BJ (cell line): ENCODE results near the gene MYO15B. TPM values are rescaled to one million over a fixed set of nuclear protein-coding genes. Genes with fewer than 3 reads are reported as not detected.
A peak's percentile ranks its signal among the peaks of the same experiment; 100 is the strongest.

Experiments
- CTCF ChIA-PET: fragments of 350-600 bp; formaldehyde crosslinking; extraction: SDS; loops from one replicate; lab custom pipeline; 2021; ENCODE audit warnings: antibody characterized with exemption, inconsistent platforms; lab: Yijun Ruan, JAX
- POLR2A ChIA-PET: fragments of 300-600 bp; sonication (Branson Sonifier 250); formaldehyde crosslinking; extraction: SDS; loops from one replicate; lab custom pipeline; 2021; ENCODE audit warnings: antibody characterized with exemption; lab: Charles Lee
- DNase-seq: peaks from one replicate; pipeline ENCODE4 v3.0.0-alpha.2; 2011; ENCODE audit warnings: low read depth
- H3K27me3 ChIP-seq: 2 replicates; pipeline ENCODE4 v1.6.0; 2011; ENCODE audit warnings: low read length; ENCODE audit not compliant: control insufficient read depth, insufficient read depth
- H3K36me3 ChIP-seq: 2 replicates; pipeline ENCODE4 v1.5.1; 2011; ENCODE audit warnings: low read length; ENCODE audit not compliant: control insufficient read depth, insufficient read depth
- H3K4me3 ChIP-seq: 2 replicates; pipeline ENCODE4 v1.5.1; 2011; ENCODE audit warnings: low read depth, mild to moderate bottlenecking, control low read depth, low read length
- polyA plus RNA-seq: library from polyadenylated mRNA; depleted of rRNA; stranded (reverse); fragments of >200 nt; gene quantifications from 2 replicates; pipeline ENCODE4 v1.2.3, GENCODE V29; 2011
- TF ChIP-seq, protein P1 (sequence below): IDR thresholded peaks from 2 replicates; pipeline ENCODE4 v1.5.1; 2011; ENCODE audit warnings: low read depth, mild to moderate bottlenecking, control low read depth, inconsistent platforms, low read length, moderate library complexity; ENCODE audit not compliant: insufficient read depth

Gene MYO15B
- polyA plus RNA-seq, 1 experiment = 1.3 TPM

DNA sequence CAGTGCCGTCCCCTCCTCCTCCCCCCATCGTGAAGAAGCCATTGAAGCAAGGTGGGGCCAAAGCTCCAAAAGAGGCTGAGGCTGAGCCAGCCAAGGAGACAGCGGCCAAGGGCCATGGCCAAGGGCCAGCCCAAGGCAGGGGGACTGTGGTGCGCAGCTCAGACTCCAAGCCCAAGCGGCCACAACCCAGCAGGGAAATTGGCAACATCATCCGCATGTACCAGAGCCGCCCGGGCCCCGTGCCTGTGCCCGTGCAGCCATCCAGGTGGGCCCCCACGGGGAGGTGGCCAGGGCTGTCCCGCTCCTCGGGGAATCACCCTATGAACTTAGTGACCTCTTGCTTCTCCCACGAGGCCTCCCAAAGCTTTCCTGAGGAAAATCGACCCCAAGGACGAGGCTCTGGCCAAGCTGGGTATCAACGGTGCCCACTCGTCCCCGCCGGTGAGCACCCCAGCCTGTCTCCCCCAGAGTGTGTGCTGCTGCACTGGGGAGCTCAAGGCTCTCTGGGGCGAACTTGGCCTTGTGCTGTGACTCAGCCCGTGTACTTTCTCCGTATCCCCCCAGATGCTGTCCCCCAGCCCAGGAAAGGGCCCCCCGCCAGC is 29.0 kb downstream of the MYO15B start:
- no peak overlapping the region for H3K4me3 ChIP-seq
- TF ChIP-seq, protein P1, sequence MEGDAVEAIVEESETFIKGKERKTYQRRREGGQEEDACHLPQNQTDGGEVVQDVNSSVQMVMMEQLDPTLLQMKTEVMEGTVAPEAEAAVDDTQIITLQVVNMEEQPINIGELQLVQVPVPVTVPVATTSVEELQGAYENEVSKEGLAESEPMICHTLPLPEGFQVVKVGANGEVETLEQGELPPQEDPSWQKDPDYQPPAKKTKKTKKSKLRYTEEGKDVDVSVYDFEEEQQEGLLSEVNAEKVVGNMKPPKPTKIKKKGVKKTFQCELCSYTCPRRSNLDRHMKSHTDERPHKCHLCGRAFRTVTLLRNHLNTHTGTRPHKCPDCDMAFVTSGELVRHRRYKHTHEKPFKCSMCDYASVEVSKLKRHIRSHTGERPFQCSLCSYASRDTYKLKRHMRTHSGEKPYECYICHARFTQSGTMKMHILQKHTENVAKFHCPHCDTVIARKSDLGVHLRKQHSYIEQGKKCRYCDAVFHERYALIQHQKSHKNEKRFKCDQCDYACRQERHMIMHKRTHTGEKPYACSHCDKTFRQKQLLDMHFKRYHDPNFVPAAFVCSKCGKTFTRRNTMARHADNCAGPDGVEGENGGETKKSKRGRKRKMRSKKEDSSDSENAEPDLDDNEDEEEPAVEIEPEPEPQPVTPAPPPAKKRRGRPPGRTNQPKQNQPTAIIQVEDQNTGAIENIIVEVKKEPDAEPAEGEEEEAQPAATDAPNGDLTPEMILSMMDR = no peak
- ChIA-PET POLR2A (no interaction called here), CTCF (interaction anchor here (1.0 to 5.7 kb wide), 5 partner anchors 14 to 133 kb away, joined by 3 to 37 read pairs (median 19); partner anchors contain the start of gene SMIM5)
- DNase-seq = no peak
- no peaks in the 10 kb centered on the region; the same call in 1 of the 2 replicates for H3K27me3 ChIP-seq
- H3K36me3 ChIP-seq = no peaks in the 10 kb centered on the region

GRCh38 chr17:75617218-75617617 is 29.6 kb downstream of the MYO15B start:
- Histone ChIP-seq H3K4me3 (no peak overlapping the region), H3K27me3 (no peaks in the 10 kb centered on the region; the same call in 1 of the 2 replicates), H3K36me3 (no peaks in the 10 kb centered on the region)
- CTCF ChIA-PET = interaction anchor here (1.0 to 5.7 kb wide), 5 partner anchors 13 to 133 kb away, joined by 3 to 37 read pairs (median 19); partner anchors contain the start of gene SMIM5
- POLR2A ChIA-PET = no interaction called here
- TF ChIP-seq, protein P1 = no peak
- DNase-seq = no peak

GRCh38 chr17:75617675-75618074 is 30.1 kb downstream of the MYO15B start:
- POLR2A ChIA-PET = no interaction called here
- Histone ChIP-seq H3K36me3 (no peaks in the 10 kb centered on the region), H3K27me3 (no peaks in the 10 kb centered on the region; the same call in 1 of the 2 replicates), H3K4me3 (no peak overlapping the region)
- TF ChIP-seq, protein P1 = no peak
- CTCF ChIA-PET = interaction anchor here (3.3 to 5.7 kb wide), 3 partner anchors 15 to 132 kb away, joined by 19 to 37 read pairs (median 31); partner anchors contain the start of gene SMIM5
- no peak for DNase-seq

GRCh38 chr17:75619506-75620431 is 32.2 kb downstream of the MYO15B start:
- no peak for DNase-seq
- ChIA-PET CTCF (interaction anchor here (0.6 to 21.7 kb wide), 7 partner anchors 10 to 204 kb away, joined by 3 to 502 read pairs (median 7); partner anchors contain the start of gene SMIM5), POLR2A (no interaction called here)
- H3K4me3 ChIP-seq = no peak overlapping the region
- no peaks in the 10 kb centered on the region for H3K36me3 ChIP-seq
- TF ChIP-seq, protein P1 = peak; percentile 63
- no peaks in the 10 kb centered on the region; the same call in 1 of the 2 replicates for H3K27me3 ChIP-seq
